GM10847 (cell line): Measurements from ENCODE around the gene IL22RA2.

Experiments
- POLR2A ChIP-seq: IDR thresholded peaks from 2 replicates; pipeline ENCODE4 v1.6.1; 2011; ENCODE audit not compliant: insufficient read length; ENCODE audit errors: extremely low read depth

IL22RA2 gene

GRCh38 chr6:137201006-137201405 lies 27.6 kb upstream of the IL22RA2 start:
- no peak for TF ChIP-seq POLR2A

- no peak for TF ChIP-seq POLR2A
These were observed 26.8 kb upstream of the IL22RA2 start for GRCh38 chr6:137200288-137200687.

- TF ChIP-seq POLR2A = no peak
These were observed 24.5 kb upstream of the IL22RA2 start for GRCh38 chr6:137197684-137198645.

GRCh38 chr6:137193256-137194070 lies 20.0 kb upstream of the IL22RA2 start:
- TF ChIP-seq POLR2A = no peak

- TF ChIP-seq POLR2A = no peak
These were observed 19.4 kb upstream of the IL22RA2 start for GRCh38 chr6:137192821-137193220.

- no peak for TF ChIP-seq POLR2A
These were observed 18.2 kb upstream of the IL22RA2 start for GRCh38 chr6:137191670-137192069.

GRCh38 chr6:137191236-137191635 lies 17.8 kb upstream of the IL22RA2 start:
- no peak for TF ChIP-seq POLR2A

- TF ChIP-seq POLR2A = no peak
These were observed 17.2 kb upstream of the IL22RA2 start for GRCh38 chr6:137190583-137191094.

- TF ChIP-seq POLR2A = no peak
These were observed 15.4 kb upstream of the IL22RA2 start for GRCh38 chr6:137188855-137189254.

GRCh38 chr6:137185290-137185689 lies 11.8 kb upstream of the IL22RA2 start:
- no peak for TF ChIP-seq POLR2A

GRCh38 chr6:137182654-137183073 lies 9.2 kb upstream of the IL22RA2 start:
- no peak for TF ChIP-seq POLR2A

- no peak for TF ChIP-seq POLR2A
These were observed 8.6 kb upstream of the IL22RA2 start for GRCh38 chr6:137181891-137182653.

- TF ChIP-seq POLR2A = no peak
These were observed 4.2 kb upstream of the IL22RA2 start for GRCh38 chr6:137177611-137178010.

- no peak for TF ChIP-seq POLR2A
These were observed 3.3 kb upstream of the IL22RA2 start for GRCh38 chr6:137176729-137177128.

GRCh38 chr6:137175868-137176245 lies 2.4 kb upstream of the IL22RA2 start:
- no peak for TF ChIP-seq POLR2A
